Measurements from ENCODE around the gene MX2. TPM values are rescaled to one million over a fixed set of nuclear protein-coding genes. Genes with fewer than 3 reads are reported as not detected.

Gene MX2
- total RNA-seq, 2 donors from 2014 or later = 1.6 to 11.4 TPM

- TF ChIP-seq CTCF (conservative IDR thresholded peaks at IDR 0.05) = no peak
- Histone ChIP-seq H3K9ac (ENCODE audit: extremely low read depth, low read length, poor library complexity, severe bottlenecking) (no peak overlapping the region), H3K27ac (ENCODE audit: low read depth, low read length) (no peak overlapping the region), H3K4me3 (ENCODE audit: low read length) (no peak overlapping the region), H3K9me3 (ENCODE audit: control insufficient read depth, low read length) (peaks cover 15% of the 10 kb centered on the region), H3K36me3 (ENCODE audit: control insufficient read depth, insufficient read depth, low read length) (no peaks in the 10 kb centered on the region), H3K4me1 (ENCODE audit: control insufficient read depth, insufficient read depth, low read length) (no peaks in the 10 kb centered on the region), H3K27me3 (ENCODE audit: control insufficient read depth, insufficient read depth, low read length, poor library complexity, severe bottlenecking) (no peaks in the 10 kb centered on the region)
- 92 to 100% methylated on average over 1 to 4 of the region's 4 CpGs for WGBS, 2 experiments (ENCODE audit: insufficient coverage in 1 of 2, insufficient read length in 1 of 2)
- Mint-ChIP-seq H3K36me3 (ENCODE audit: low read depth) (no peaks in the 10 kb centered on the region), H3K4me3 (no peak overlapping the region), H3K4me1 (no peaks in the 10 kb centered on the region), H3K27ac (no peak overlapping the region), H3K27me3 (ENCODE audit: insufficient read depth) (no peaks in the 10 kb centered on the region), H3K9me3 (peaks cover 19% of the 10 kb centered on the region)
- DNase-seq = no peak
Observed at GRCh38 chr21:41342035-41342434, 19.8 kb upstream of the MX2 start.

DNA sequence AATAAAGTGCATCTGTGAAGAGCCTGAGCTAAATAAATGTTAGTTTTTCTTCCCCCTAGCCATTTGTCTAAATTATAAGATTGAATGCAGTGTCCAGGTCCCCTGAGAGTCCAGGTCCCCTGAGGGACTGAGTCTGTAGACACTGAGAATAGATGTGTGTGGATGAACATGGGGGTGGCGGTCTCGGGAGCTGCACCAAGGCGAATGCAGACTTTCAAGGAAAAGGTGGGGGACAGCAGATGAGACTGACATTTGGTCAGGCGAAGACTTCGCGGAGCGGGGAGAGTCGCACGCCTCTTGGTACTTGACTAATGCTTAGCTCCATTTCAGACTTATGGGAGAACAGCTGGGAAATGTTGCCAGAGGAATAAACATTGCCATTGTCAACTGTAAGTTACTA lies 17.7 kb upstream of the MX2 start:
- Mint-ChIP-seq H3K27me3 (ENCODE audit: insufficient read depth) (peaks cover 2% of the 10 kb centered on the region), H3K4me1 (no peaks in the 10 kb centered on the region), H3K4me3 (no peak overlapping the region), H3K9me3 (peaks cover 19% of the 10 kb centered on the region), H3K27ac (no peak overlapping the region), H3K36me3 (ENCODE audit: low read depth) (no peaks in the 10 kb centered on the region)
- no peak overlapping the region for H3K4me3 ChIP-seq (ENCODE audit: low read length)
- no peak overlapping the region for H3K9ac ChIP-seq (ENCODE audit: extremely low read depth, low read length, poor library complexity, severe bottlenecking)
- no peaks in the 10 kb centered on the region for H3K27me3 ChIP-seq (ENCODE audit: control insufficient read depth, insufficient read depth, low read length, poor library complexity, severe bottlenecking)
- WGBS, 2 experiments (ENCODE audit: insufficient coverage in 1 of 2, insufficient read length in 1 of 2) = 89 to 94% methylated on average over 9 of the region's 9 CpGs
- no peaks in the 10 kb centered on the region for H3K36me3 ChIP-seq (ENCODE audit: control insufficient read depth, insufficient read depth, low read length)
- no peaks in the 10 kb centered on the region for H3K4me1 ChIP-seq (ENCODE audit: control insufficient read depth, insufficient read depth, low read length)
- H3K27ac ChIP-seq (ENCODE audit: low read depth, low read length) = no peak overlapping the region
- peaks cover 15% of the 10 kb centered on the region for H3K9me3 ChIP-seq (ENCODE audit: control insufficient read depth, low read length)
- no peak for TF ChIP-seq CTCF (conservative IDR thresholded peaks at IDR 0.05)
- DNase-seq = no peak

- no peak for TF ChIP-seq CTCF (conservative IDR thresholded peaks at IDR 0.05)
- H3K4me3 ChIP-seq (ENCODE audit: low read length) = no peak overlapping the region
- H3K9me3 ChIP-seq (ENCODE audit: control insufficient read depth, low read length) = peaks cover 15% of the 10 kb centered on the region
- Mint-ChIP-seq H3K27ac (no peak overlapping the region), H3K4me3 (no peak overlapping the region), H3K9me3 (peaks cover 19% of the 10 kb centered on the region), H3K4me1 (no peaks in the 10 kb centered on the region), H3K27me3 (ENCODE audit: insufficient read depth) (peaks cover 2% of the 10 kb centered on the region), H3K36me3 (ENCODE audit: low read depth) (no peaks in the 10 kb centered on the region)
- H3K4me1 ChIP-seq (ENCODE audit: control insufficient read depth, insufficient read depth, low read length) = no peaks in the 10 kb centered on the region
- WGBS, 2 experiments (ENCODE audit: insufficient coverage in 1 of 2, insufficient read length in 1 of 2) = 92% methylated on average over 1 of the region's 4 CpGs; no CpG with 5 or more reads in 1 of the 2 experiments
- no peaks in the 10 kb centered on the region for H3K36me3 ChIP-seq (ENCODE audit: control insufficient read depth, insufficient read depth, low read length)
- H3K27me3 ChIP-seq (ENCODE audit: control insufficient read depth, insufficient read depth, low read length, poor library complexity, severe bottlenecking) = no peaks in the 10 kb centered on the region
- DNase-seq = no peak
- H3K27ac ChIP-seq (ENCODE audit: low read depth, low read length) = no peak overlapping the region
- H3K9ac ChIP-seq (ENCODE audit: extremely low read depth, low read length, poor library complexity, severe bottlenecking) = no peak overlapping the region
Observed at GRCh38 chr21:41345356-41345755, 16.5 kb upstream of the MX2 start.
